GM12872 (cell line): ENCODE results near the gene CENPT.

ENCODE experiments used
- TF ChIP-seq, protein P1 (sequence below): IDR thresholded peaks from 3 replicates; pipeline ENCODE4 v1.5.1; 2011; ENCODE audit warnings: low read depth, mild to moderate bottlenecking, low read length, moderate library complexity; ENCODE audit not compliant: insufficient read depth

CENPT gene

DNA sequence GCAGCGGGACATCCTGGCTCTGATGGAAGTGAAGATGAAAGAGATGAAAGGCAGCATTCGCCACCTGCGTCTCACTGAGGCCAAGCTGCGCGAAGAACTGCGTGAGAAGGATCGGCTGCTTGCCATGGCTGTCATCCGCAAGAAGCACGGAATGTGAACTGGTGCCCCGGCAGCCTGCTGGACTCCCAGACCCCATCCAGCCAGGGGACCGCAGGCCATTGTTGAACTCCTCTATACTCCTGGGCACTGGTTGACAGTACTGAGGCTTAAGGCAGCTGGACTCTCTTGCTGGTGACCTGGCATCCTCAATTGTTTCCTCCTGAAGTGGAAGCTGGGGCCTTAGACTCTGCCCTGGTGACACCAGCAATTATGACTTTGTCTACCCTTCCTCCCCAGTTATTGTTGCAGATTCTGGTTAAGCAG, 4.1 kb downstream of the CENPT start:
- TF ChIP-seq, protein P1, sequence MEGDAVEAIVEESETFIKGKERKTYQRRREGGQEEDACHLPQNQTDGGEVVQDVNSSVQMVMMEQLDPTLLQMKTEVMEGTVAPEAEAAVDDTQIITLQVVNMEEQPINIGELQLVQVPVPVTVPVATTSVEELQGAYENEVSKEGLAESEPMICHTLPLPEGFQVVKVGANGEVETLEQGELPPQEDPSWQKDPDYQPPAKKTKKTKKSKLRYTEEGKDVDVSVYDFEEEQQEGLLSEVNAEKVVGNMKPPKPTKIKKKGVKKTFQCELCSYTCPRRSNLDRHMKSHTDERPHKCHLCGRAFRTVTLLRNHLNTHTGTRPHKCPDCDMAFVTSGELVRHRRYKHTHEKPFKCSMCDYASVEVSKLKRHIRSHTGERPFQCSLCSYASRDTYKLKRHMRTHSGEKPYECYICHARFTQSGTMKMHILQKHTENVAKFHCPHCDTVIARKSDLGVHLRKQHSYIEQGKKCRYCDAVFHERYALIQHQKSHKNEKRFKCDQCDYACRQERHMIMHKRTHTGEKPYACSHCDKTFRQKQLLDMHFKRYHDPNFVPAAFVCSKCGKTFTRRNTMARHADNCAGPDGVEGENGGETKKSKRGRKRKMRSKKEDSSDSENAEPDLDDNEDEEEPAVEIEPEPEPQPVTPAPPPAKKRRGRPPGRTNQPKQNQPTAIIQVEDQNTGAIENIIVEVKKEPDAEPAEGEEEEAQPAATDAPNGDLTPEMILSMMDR = no peak

DNA sequence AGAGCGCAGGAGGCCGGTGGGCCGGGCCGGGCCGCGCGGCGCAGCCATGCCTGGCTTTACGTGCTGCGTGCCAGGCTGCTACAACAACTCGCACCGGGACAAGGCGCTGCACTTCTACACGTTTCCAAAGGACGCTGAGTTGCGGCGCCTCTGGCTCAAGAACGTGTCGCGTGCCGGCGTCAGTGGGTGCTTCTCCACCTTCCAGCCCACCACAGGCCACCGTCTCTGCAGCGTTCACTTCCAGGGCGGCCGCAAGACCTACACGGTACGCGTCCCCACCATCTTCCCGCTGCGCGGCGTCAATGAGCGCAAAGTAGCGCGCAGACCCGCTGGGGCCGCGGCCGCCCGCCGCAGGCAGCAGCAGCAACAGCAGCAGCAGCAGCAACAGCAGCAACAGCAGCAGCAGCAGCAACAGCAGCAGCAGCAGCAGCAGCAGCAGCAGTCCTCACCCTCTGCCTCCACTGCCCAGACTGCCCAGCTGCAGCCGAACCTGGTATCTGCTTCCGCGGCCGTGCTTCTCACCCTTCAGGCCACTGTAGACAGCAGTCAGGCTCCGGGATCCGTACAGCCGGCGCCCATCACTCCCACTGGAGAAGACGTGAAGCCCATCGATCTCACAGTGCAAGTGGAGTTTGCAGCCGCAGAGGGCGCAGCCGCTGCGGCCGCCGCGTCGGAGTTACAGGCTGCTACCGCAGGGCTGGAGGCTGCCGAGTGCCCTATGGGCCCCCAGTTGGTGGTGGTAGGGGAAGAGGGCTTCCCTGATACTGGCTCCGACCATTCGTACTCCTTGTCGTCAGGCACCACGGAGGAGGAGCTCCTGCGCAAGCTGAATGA, 4.8 kb downstream of the CENPT start:
- TF ChIP-seq, protein P1 = peak; percentile 55; the same call in 2 of the 3 replicates

DNA sequence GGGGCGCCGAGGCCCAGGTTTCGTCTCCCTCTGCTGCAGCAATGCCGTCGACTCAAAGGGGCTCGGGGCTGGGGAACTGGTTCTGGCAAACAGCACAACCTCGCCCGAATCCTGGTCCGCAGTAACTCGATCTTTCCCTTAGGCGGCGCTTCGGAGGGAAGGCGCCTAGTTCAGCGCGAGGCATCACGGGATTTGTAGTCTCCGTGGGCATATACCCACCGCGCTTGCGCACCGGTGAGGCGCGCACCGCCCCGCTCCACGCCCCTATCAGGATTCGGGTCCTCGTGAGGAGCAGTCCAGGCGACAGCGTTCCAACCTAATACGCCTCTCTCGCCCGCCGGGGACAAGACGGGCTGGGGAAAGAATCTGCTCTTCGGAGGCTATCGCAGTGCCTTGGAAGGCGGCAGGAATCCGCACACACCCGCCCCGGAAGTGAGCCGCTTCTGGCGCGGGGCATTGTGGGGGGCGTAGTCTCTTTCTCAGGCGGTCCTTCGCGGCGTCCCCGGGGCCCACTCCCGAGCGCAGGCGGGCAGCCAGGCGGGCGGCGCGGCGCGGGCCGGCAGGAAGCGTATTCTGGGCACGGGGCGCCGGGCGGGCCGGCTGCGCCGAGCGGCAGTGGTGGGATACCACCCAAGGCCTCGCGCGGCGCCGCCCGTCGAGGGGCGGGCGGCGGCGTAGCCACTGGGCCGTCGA, 5.5 kb downstream of the CENPT start, which contains the start of gene THAP11:
Gene THAP11, plus strand, starts transcription at position 505 of the 693 bp plus-strand sequence. CDS start 235 bp downstream, outside the sequence.
- TF ChIP-seq, protein P1 = peak; percentile 97

DNA sequence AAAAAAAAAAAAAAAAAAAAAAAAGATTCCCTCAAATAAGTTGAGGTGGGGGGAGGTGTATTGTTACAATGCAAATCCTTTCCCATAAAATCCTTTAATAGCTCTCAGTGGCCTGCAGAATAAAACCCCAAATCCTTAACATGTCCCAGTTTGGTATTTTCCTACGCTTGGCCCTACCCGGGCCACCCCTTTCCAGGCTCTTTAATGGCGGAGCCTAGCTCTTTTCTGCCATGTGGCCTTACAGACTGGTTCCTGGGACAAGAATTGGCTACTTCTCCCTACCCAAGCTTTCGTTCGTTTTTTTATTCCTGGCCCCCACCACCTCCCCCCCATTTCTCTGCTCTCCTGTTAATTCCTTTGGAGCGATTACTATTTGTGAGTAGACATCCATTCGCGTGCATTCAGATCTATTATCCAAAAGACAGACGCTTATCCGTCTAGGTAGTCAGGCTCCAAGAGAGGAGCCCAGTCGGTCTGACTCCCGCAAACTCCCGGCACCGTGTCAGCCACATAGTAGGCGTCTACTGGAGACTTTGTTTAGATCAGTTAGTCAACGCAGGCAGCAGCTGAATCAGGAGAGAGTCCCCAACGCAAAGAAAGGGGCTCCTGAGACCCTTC, 6.2 kb downstream of the CENPT start:
- TF ChIP-seq, protein P1 = no peak

DNA sequence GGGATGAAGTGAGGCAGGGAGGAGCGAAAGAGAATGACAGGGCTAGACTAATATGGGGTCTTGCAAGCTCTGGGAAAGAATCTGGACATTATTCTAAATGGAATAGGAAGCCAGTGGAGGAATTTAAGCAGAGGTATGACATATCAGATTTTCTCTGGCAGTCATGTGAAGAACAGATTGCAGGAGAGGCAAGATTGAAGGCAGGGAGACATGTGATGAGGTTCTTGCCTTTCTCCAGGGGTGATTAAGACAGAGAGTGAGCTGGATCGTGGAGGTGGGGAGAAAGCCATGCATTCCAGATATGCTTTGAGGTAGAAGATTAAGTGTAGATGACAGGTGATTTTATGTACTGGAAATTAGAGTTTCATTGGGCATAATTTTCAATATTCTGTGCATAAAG, 9.7 kb downstream of the CENPT start:
- TF ChIP-seq, protein P1 = no peak

DNA sequence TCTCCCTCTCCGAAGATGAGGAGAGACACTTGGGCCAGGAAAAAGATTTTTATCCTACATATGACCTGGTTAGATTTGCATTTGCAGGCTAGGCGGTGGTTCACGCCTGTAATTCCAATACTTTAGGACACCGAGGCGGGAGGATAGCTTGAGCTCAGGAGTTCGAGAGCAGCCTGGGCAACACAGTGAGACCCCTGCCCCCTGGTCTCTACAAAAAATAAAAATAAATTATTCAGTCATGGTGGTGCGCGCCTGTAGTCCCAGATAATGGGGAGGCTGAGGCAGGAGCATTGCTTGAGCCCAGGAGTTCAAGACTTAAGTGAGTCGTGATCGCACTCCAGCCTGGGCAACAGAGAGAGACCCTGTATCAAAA, 13.3 kb downstream of the CENPT start:
- TF ChIP-seq, protein P1 = no peak
